Ascending aorta (tissue), 2 donors: ENCODE results near the gene CNPY4. TPM values are rescaled to one million over a fixed set of nuclear protein-coding genes. Genes with fewer than 3 reads are reported as not detected.
"Not testable (repeated sequence)": the region's sequence is repeated elsewhere in the genome, so short reads cannot be mapped to it uniquely, and the experiment has no call there.

Source experiments
- DNase-seq, 2 donors: peaks; one replicate each; pipeline ENCODE4 v3.0.0-alpha.2; 2019; ENCODE audit warnings: low spot score in 2 of 2
- H3K27ac ChIP-seq, 2 donors: fragments of 200-600 bp; sonication (generic); one replicate each; pipeline ENCODE4 v1.5.1; 2016 to 2017; ENCODE audit warnings: mild to moderate bottlenecking in 1 of 2
- H3K27me3 ChIP-seq: fragments of 200-600 bp; sonication (generic); one replicate; pipeline ENCODE4 v1.5.1; 2017
- H3K36me3 ChIP-seq, 2 donors: fragments of 200-600 bp; sonication (generic); one replicate each; pipeline ENCODE4 v1.5.1; 2016
- H3K4me1 ChIP-seq, 2 donors: fragments of 200-600 bp; sonication (generic); one replicate each; pipeline ENCODE4 v1.5.1; 2016 to 2017; ENCODE audit warnings: mild to moderate bottlenecking in 1 of 2
- H3K4me3 ChIP-seq, 2 donors: fragments of 200-600 bp; sonication (generic); one replicate each; pipeline ENCODE4 v1.5.1; 2016 to 2017; ENCODE audit warnings: mild to moderate bottlenecking in 1 of 2
- H3K9me3 ChIP-seq, 2 donors: fragments of 200-600 bp; sonication (generic); one replicate each; pipeline ENCODE4 v1.5.1; 2016
- CTCF ChIP-seq, 3 experiments: fragments of 200-600 bp in 2 of 3; fragments of 450-650 bp in 1 of 3; sonication (generic) in 2 of 3; IDR thresholded peaks; one replicate each; pipeline ENCODE4 v1.5.1; 2016 to 2019; ENCODE audit warnings: antibody characterized with exemption in 3 of 3, mild to moderate bottlenecking in 1 of 3, moderate library complexity in 1 of 3
- intact Hi-C: fragments of 100-400 bp; cut with DNase I; formaldehyde crosslinking; loops from one replicate; pipeline ENCODE4 v1.15.1; 2023
- total RNA-seq: library from RNA; depleted of rRNA; stranded (reverse); fragments of >200 nt; gene quantifications from one replicate; pipeline ENCODE4 v1.1.0, GENCODE V29; 2016

CNPY4 gene
- total RNA-seq, 1 donor from 2014 or later: 1.4 TPM

- DNase-seq: no peak
- peak in 1 of 3 experiments; percentile 5 for TF ChIP-seq CTCF (IDR thresholded peaks at IDR 0.05)
- Histone ChIP-seq H3K4me3 (peak overlapping the region; percentile 79 to 99), H3K9me3 (no peaks in the 10 kb centered on the region), H3K27me3 (no peaks in the 10 kb centered on the region), H3K4me1 (peaks cover 0 to 14% of the 10 kb centered on the region in 2 donors), H3K36me3 (no peaks in the 10 kb centered on the region), H3K27ac (peak overlapping the region; percentile 87 to 98)
- intact Hi-C loops: loop anchor here (1.0 to 10.0 kb wide), 3 partner anchors 21 to 297 kb away; partner anchors contain the start of genes AP4M1, LAMTOR4, MCM7 and MEPCE
Measured at GRCh38 chr7:100127866-100128636, 8.6 kb downstream of the CNPY4 start.

DNA sequence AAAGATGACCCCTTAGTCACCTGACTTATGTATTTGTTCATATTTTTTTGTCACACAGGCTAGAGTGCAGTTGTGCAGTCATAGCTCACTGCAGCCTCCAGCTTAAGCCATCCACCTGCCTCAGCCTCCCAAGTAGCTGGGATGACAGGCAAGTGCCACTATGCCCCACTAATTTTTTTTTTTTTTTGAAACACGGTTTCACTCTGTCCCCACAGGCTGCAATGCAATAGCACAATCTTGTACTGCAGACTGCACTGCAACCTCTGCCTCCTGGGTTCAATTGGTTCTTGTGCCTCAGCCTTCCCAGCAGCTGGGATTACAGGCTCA lies 9.2 kb downstream of the CNPY4 start:
- intact Hi-C loops: loop anchor here (10.0 kb wide), 1 partner anchor 296 kb away; the partner anchor contains the start of genes MEPCE and ZCWPW1
- DNase-seq: no peak
- Histone ChIP-seq H3K27me3 (no peaks in the 10 kb centered on the region), H3K4me1 (peaks cover 0 to 14% of the 10 kb centered on the region in 2 donors), H3K4me3 (peak overlapping the region in 1 of 2 donors; percentile 99), H3K9me3 (no peaks in the 10 kb centered on the region), H3K36me3 (no peaks in the 10 kb centered on the region), H3K27ac (peak overlapping the region in 1 of 2 donors; percentile 98)
- TF ChIP-seq CTCF (IDR thresholded peaks at IDR 0.05): no peak

DNA sequence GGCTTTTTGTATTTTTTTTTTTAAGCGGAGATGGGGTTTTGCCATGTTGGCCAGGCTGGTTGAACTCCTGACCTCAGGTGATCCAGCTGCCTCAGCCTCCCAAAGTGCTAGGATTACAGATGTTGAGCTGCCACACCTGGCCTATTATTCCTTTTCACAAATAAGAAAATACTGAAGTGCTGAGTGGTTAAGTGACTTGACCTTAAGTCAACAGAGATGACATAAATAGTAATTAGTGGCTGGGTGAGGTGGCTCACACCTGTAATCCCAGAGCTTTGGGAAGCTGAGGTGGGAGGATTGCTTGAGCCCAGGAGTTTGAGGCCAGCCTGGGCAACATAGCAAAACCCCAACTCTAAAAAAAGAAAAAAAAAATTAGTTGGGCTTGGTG lies 10.8 kb downstream of the CNPY4 start:
- H3K27me3 ChIP-seq, H3K9me3 ChIP-seq, H3K27ac ChIP-seq, H3K4me3 ChIP-seq, DNase-seq, H3K36me3 ChIP-seq: not testable (repeated sequence)
- H3K4me1 ChIP-seq: peaks cover 0 to 14% of the 10 kb centered on the region in 2 donors
- intact Hi-C loops: loop anchor here (5.0 kb wide), 2 partner anchors 87 to 138 kb away; partner anchors contain the start of gene PVRIG

- TF ChIP-seq CTCF (IDR thresholded peaks at IDR 0.05): peak; percentile 75 to 89 (median 83)
Measured at GRCh38 chr7:100130608-100131453, 11.4 kb downstream of the CNPY4 start.

GRCh38 chr7:100132126-100132525 lies 12.7 kb downstream of the CNPY4 start:
- Histone ChIP-seq H3K27ac (no peak overlapping the region), H3K4me3 (no peak overlapping the region), H3K36me3 (no peaks in the 10 kb centered on the region), H3K4me1 (peaks cover 0 to 8% of the 10 kb centered on the region in 2 donors), H3K27me3 (no peaks in the 10 kb centered on the region), H3K9me3 (no peaks in the 10 kb centered on the region)
- DNase-seq: no peak
- TF ChIP-seq CTCF (IDR thresholded peaks at IDR 0.05): no peak
- intact Hi-C loops: loop anchor here (5.0 kb wide), 2 partner anchors 85 to 140 kb away; partner anchors contain the start of gene PVRIG

More at GRCh38 chr7:100130608-100131453, 11.4 kb downstream of the CNPY4 start:
- intact Hi-C loops: loop anchor here (5.0 kb wide), 2 partner anchors 86 to 139 kb away; partner anchors contain the start of gene PVRIG
- peaks cover 0 to 13% of the 10 kb centered on the region in 2 donors for H3K4me1 ChIP-seq
- no peaks in the 10 kb centered on the region for H3K36me3 ChIP-seq
- no peak overlapping the region for H3K27ac ChIP-seq
- DNase-seq: peak in 1 of 2 donors; percentile 84
- no peaks in the 10 kb centered on the region for H3K27me3 ChIP-seq
- no peaks in the 10 kb centered on the region for H3K9me3 ChIP-seq
- H3K4me3 ChIP-seq: peak overlapping the region in 1 of 2 donors; percentile 55
